BJ (cell line): ENCODE measurements around the gene FER. TPM values are rescaled to one million over a fixed set of nuclear protein-coding genes. Genes with fewer than 3 reads are reported as not detected.

Experiments
- CTCF ChIA-PET: fragments of 350-600 bp; formaldehyde crosslinking; extraction: SDS; loops from one replicate; lab custom pipeline; 2021; ENCODE audit warnings: antibody characterized with exemption, inconsistent platforms; lab: Yijun Ruan, JAX
- POLR2A ChIA-PET: fragments of 300-600 bp; sonication (Branson Sonifier 250); formaldehyde crosslinking; extraction: SDS; loops from one replicate; lab custom pipeline; 2021; ENCODE audit warnings: antibody characterized with exemption; lab: Charles Lee
- DNase-seq: peaks from one replicate; pipeline ENCODE4 v3.0.0-alpha.2; 2011; ENCODE audit warnings: low read depth
- H3K27me3 ChIP-seq: 2 replicates; pipeline ENCODE4 v1.6.0; 2011; ENCODE audit warnings: low read length; ENCODE audit not compliant: control insufficient read depth, insufficient read depth
- H3K36me3 ChIP-seq: 2 replicates; pipeline ENCODE4 v1.5.1; 2011; ENCODE audit warnings: low read length; ENCODE audit not compliant: control insufficient read depth, insufficient read depth
- H3K4me3 ChIP-seq: 2 replicates; pipeline ENCODE4 v1.5.1; 2011; ENCODE audit warnings: low read depth, mild to moderate bottlenecking, control low read depth, low read length
- CTCF ChIP-seq: IDR thresholded peaks from 2 replicates; pipeline ENCODE4 v1.5.1; 2011; ENCODE audit warnings: low read depth, mild to moderate bottlenecking, control low read depth, inconsistent platforms, low read length, moderate library complexity; ENCODE audit not compliant: insufficient read depth
- polyA plus RNA-seq: library from polyadenylated mRNA; depleted of rRNA; stranded (reverse); fragments of >200 nt; gene quantifications from 2 replicates; pipeline ENCODE4 v1.2.3, GENCODE V29; 2011

FER gene
- polyA plus RNA-seq, 1 experiment: 4.0 TPM

- Histone ChIP-seq H3K36me3 (no peaks in the 10 kb centered on the region), H3K4me3 (no peak overlapping the region), H3K27me3 (no peaks in the 10 kb centered on the region)
- CTCF ChIA-PET: no interaction called here
- POLR2A ChIA-PET: no interaction called here
- no peak for TF ChIP-seq CTCF
- DNase-seq: no peak
Observed at GRCh38 chr5:109080481-109080880, 332.8 kb downstream of the FER start.

- no peaks in the 10 kb centered on the region for H3K36me3 ChIP-seq
- no peaks in the 10 kb centered on the region for H3K27me3 ChIP-seq
- ChIA-PET POLR2A (no interaction called here), CTCF (no interaction called here)
- DNase-seq: no peak
- no peak for TF ChIP-seq CTCF
- no peak overlapping the region for H3K4me3 ChIP-seq
Observed at GRCh38 chr5:109080896-109081295, 333.2 kb downstream of the FER start.

- Histone ChIP-seq H3K36me3 (no peaks in the 10 kb centered on the region), H3K4me3 (no peak overlapping the region), H3K27me3 (no peaks in the 10 kb centered on the region)
- no peak for DNase-seq
- ChIA-PET CTCF (no interaction called here), POLR2A (interaction anchor here (0.6 kb wide), 1 partner anchor 335 kb away, joined by 3 read pairs; no protein-coding TSS in a partner anchor)
- no peak for TF ChIP-seq CTCF
Observed at GRCh38 chr5:109083937-109084336, 336.2 kb downstream of the FER start.

- CTCF ChIA-PET: no interaction called here
- TF ChIP-seq CTCF: no peak
- Histone ChIP-seq H3K4me3 (no peak overlapping the region), H3K27me3 (no peaks in the 10 kb centered on the region), H3K36me3 (no peaks in the 10 kb centered on the region)
- POLR2A ChIA-PET: no interaction called here
- DNase-seq: no peak
Observed at GRCh38 chr5:109089191-109089590, 341.5 kb downstream of the FER start.

GRCh38 chr5:109099081-109099480, 351.4 kb downstream of the FER start:
- ChIA-PET CTCF (no interaction called here), POLR2A (no interaction called here)
- Histone ChIP-seq H3K27me3 (no peaks in the 10 kb centered on the region), H3K36me3 (no peaks in the 10 kb centered on the region), H3K4me3 (no peak overlapping the region)
- no peak for TF ChIP-seq CTCF
- no peak for DNase-seq
